ENCODE data around the gene MGME1. TPM values are rescaled to one million over a fixed set of nuclear protein-coding genes. Genes with fewer than 3 reads are reported as not detected.

Gene MGME1, protein sequence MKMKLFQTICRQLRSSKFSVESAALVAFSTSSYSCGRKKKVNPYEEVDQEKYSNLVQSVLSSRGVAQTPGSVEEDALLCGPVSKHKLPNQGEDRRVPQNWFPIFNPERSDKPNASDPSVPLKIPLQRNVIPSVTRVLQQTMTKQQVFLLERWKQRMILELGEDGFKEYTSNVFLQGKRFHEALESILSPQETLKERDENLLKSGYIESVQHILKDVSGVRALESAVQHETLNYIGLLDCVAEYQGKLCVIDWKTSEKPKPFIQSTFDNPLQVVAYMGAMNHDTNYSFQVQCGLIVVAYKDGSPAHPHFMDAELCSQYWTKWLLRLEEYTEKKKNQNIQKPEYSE
- total RNA-seq = 8.5 TPM

DNA sequence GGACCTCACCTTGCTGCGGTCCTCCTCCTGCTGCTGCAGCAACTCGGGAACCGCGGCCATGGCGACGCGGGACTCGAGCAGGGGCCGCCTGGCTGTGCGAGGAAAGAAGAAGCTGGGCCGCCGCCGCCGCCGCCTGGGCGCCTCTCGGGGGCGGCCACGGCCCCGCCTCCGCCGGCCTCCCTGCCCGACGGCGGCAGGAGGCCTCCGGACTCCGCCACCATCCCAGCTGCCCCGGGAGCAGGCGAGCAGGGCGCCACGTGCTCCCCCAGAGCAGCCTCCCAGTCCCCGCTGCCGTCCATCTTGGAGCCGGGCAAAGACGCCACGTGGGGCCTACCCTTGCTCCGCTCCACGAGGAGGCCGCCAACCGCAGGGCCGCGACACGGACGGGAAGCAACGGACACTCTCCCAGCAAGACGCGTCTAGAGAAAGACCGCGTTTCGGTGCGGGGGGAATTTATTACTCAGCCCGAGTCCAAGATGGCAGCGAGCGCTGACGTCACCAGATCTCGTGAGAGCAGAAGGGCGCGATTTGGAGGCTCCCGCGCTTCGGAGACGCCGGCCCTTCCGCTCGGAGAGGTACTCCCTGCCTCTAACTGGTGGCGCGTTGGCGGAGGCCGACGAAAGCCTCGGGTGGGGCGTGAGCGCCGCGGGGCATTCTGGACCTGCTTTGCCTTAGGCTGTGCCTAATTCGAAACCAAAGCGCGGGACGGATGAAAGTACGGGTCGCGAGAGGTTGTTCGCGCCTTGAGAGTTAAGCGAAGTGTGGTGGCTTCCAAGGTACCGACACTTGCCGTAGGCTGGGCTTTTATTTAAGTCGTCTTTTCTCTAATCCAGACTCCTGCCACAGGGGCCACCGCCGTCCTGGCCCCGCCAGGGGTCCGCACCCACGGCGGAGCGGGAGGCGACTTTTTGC lies at the start of gene MGME1, which contains the start of gene SNX5:
Gene MGME1, plus strand, starts transcription at position 653 of the 912 bp plus-strand sequence. CDS start 842 bp downstream, outside the sequence.
Gene SNX5, minus strand, starts transcription at position 429 of the 912 bp plus-strand sequence. Its CDS starts 369 bp downstream, at position 60.
- DNase-seq (ENCODE audit: low spot score) = peak; percentile 100

- DNase-seq (ENCODE audit: low spot score) = no peak
Measured at GRCh38 chr20:17919149-17919548, 49.7 kb upstream of the MGME1 start.

DNA sequence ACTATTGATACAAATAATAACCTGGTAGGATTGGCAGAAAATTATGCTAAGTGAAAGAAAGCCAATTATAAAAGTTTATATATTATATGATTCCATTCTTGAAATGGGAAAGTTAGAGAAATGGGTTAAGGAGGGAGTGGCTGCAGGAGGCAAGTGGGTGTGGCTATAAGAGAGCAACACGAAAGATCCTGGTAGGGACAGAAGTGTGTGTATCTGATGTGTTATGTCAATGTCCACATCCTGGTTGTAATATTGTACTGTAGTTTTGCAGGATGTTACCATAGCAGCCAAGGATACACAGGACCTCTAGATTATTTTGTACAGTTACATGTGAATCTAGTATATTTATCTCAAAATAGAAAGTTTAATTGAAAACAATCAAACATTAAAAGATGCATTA lies 47.0 kb upstream of the MGME1 start:
- DNase-seq (ENCODE audit: low spot score) = no peak

DNA sequence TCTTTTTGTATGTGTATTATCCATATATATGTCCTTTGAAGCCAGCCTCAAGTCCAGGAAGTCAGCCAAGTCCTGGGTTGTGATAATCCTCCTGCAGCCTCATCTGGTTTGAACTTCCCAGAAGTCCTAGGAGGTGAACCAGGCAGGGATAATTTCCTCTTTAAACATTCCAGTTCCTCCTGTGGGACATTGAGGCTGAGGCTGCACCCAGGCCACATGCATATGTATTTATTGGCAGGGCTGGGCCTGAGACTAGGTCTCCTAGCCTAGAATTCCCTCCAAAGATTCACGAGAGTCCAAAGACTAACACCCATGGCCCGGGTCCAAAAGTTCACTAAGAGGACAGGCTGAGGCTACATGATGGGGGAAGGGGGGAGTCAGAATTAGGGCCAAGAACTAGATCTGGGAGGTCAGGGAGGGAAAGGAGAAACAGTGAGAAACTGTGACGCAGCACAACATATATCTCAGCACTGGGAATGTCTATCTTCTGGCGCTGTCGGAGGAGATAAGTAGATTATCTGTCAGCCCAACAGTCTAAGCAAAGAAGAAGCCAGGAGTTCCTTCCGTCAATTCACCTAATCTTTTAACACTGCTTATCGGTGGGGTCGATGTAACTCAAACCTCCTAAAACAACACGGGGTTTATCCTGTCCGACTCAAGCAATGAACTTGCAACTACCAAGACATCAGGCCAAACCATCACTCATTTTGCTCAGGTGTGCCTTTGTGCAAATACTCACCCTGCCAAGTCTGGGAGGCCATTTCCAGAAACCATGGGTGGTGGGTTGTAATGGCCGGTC lies 43.5 kb upstream of the MGME1 start:
- DNase-seq (ENCODE audit: low spot score) = peak; percentile 52

- no peak for DNase-seq (ENCODE audit: low spot score)
Measured at GRCh38 chr20:17925940-17926300, 42.9 kb upstream of the MGME1 start.

DNA sequence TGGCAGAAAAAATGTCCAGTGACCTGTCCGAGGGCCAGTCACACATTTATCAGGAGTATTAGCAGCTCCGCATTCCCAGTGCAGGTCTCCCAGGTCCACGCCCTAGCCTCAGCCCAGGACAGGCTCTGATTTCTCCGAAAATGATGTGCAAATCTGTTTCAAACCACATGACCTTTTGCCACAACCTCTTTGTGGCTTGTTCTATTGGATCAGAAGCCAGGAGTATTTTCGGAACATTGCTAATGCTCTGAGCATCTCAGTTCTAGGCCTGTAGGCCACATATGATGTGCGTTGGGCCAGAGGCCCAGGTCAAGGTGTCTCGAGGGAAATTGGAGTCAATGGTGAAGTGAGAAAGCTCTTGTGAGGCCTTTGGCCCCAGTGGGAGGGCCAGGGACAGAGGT lies 40.6 kb upstream of the MGME1 start:
- no peak for DNase-seq (ENCODE audit: low spot score)

- DNase-seq (ENCODE audit: low spot score) = peak; percentile 26
Measured at GRCh38 chr20:17928633-17929311, 40.0 kb upstream of the MGME1 start.

DNA sequence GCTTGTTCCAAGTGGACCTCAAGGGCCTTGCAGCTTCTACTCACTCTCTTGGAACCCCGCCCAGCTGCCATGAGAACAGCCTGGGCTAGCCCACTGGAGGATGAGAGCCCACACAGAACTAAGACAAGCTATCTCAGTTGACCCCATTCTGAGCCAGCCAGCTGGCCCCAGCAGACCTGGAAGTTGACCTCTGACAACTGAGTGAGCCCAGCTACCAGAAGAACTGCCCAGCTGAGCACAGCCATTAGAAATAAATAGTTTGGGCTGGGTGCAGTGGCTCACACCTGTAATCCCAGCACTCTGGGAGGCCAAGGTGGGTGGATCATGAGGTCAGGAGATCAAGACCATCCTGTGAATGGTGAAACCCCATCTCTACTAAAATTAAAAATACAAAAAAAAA lies 37.3 kb upstream of the MGME1 start:
- DNase-seq (ENCODE audit: low spot score) = no peak

- DNase-seq (ENCODE audit: low spot score) = no peak
Measured at GRCh38 chr20:17932396-17932795, 36.4 kb upstream of the MGME1 start.

DNA sequence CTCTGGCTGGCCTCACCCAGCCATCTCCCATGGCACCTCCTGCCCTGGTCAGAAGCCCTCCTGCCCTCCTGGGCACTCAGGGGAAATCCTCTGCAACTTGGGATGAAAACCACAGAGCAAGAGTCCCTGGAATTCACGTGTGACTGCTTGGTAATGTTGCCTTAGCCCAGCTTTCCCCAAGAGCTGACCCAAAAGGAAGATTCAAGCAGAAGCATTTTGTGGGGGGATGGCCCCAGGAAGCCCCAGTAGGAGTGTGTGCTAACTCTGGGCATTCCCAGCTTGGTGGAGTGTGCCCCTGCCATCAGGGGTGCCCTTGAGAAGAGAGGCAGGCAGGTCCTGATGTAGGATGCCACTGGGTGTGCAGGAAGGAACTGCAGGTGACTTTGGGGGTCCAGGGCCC lies 35.7 kb upstream of the MGME1 start:
- no peak for DNase-seq (ENCODE audit: low spot score)

- no peak for DNase-seq (ENCODE audit: low spot score)
Measured at GRCh38 chr20:17933711-17934110, 35.1 kb upstream of the MGME1 start.

- DNase-seq (ENCODE audit: low spot score) = no peak
Measured at GRCh38 chr20:17934141-17934862, 34.5 kb upstream of the MGME1 start.

DNA sequence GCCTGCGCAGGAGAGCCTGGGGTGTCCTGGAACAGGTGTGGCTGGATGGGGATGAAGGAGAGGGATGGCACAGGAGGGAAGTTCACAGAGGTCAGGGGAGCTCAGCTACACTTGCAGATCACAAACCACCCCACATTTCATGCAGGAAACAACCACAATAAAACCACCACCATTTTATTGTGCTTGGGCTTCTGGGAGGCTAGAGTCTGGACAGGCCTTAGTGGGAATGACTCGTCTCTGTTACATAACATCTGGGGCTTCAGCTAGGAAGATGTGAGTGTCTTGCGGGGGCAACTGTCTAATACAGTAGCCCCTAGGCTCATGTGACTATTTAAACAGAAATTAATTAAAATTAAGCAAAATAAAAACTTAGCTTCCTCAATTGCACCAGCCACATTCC lies 33.6 kb upstream of the MGME1 start:
- DNase-seq (ENCODE audit: low spot score) = no peak

GRCh38 chr20:17935761-17936160 lies 33.1 kb upstream of the MGME1 start:
- no peak for DNase-seq (ENCODE audit: low spot score)

- DNase-seq (ENCODE audit: low spot score) = no peak
Measured at GRCh38 chr20:17936286-17936760, 32.5 kb upstream of the MGME1 start.

- DNase-seq (ENCODE audit: low spot score) = peak; percentile 63
Measured at GRCh38 chr20:17936761-17937732, 31.8 kb upstream of the MGME1 start.

DNA sequence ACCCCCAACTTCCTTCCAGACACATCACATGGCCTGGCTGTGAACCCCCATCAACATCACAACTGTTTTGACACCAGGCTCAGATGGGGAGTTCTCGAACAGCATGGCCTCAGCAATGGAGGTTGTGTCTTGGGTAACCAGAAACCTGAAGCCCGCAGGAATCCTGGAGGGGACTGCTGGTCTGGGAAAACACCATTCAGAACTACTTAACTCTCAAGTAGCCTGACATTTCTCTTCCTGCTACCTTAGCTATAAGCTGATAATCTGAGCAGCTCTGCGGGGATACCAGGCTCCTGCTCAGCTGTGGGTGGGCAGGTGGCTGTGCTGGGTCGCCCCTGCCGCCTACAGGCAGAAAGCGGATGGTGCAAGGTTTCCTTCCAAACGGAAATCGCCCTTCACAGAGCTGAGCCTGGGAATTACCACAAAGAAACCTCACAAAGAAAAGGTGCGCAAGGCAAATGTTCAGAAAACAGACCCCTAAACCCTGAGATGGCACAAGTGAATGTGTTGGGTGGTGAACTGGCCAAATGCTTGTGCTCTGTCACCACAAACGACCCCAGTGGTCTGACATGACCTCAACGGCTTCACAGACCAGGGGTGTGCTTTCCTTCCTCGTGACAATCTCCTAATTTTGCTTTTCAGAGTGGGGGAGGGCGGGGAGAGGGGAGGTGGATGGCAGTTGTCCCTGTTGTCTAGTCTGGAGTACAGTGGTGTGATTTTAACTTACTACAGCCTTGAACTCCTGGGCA lies 29.8 kb upstream of the MGME1 start:
- peak; percentile 64 for DNase-seq (ENCODE audit: low spot score)

GRCh38 chr20:17939622-17940223 lies 29.1 kb upstream of the MGME1 start:
- DNase-seq (ENCODE audit: low spot score) = no peak
